ENCODE results near the gene SUPT20HL2. TPM values are rescaled to one million over a fixed set of nuclear protein-coding genes. Genes with fewer than 3 reads are reported as not detected.

Gene SUPT20HL2
- total and polyA plus RNA-seq, 2 donors (not counting 1 experiment from before 2014, with no cell fraction given) = not detected

DNA sequence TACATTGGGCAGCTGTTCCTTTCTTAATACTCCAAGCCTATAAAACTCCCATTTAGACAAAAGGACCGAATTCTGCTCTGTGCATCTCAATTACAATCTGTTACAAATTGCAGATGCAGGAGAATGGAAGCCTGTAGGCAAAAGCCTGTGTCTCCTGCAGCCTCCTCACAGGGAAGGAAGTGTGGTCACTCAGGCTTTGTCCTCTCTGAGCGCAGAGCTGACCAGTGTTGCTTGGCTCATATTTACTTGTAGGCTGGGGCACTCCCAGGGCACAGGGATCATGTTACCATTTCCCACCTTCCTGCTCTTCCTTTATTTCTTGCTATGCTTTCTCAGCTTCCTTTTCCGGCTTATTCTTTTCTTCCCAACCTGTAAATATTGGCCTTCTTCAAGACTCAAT lies 15.7 kb downstream of the SUPT20HL2 start:
- no peak overlapping the region for H3K4me2 ChIP-seq (replicated peaks; ENCODE audit: low read depth, low read length, poor library complexity, severe bottlenecking)
- Mint-ChIP-seq H3K27ac (no peak overlapping the region), H3K4me1 (no peaks in the 10 kb centered on the region), H3K9me3 (ENCODE audit: insufficient read depth) (no peaks in the 10 kb centered on the region), H3K4me3 (no peak overlapping the region), H3K27me3 (peaks cover 3% of the 10 kb centered on the region)
- H3K4me1 ChIP-seq (ENCODE audit: control insufficient read depth in 2 of 2, insufficient read depth in 2 of 2, low read length in 2 of 2) = no peaks in the 10 kb centered on the region
- H3K9ac ChIP-seq (ENCODE audit: low read length) = no peak overlapping the region
- no CpG with 5 or more reads among the region's 3 CpGs for WGBS (ENCODE audit: insufficient coverage)
- H3K36me3 ChIP-seq (replicated peaks in 1 of 2; ENCODE audit: control extremely low read depth in 1 of 2, control insufficient read depth in 1 of 2, extremely low read depth in 1 of 2, insufficient read depth in 2 of 2, low read length in 1 of 2) = no peaks in the 10 kb centered on the region
- H2AFZ ChIP-seq (ENCODE audit: insufficient read depth, low read depth, low read length, poor library complexity, severe bottlenecking) = no peak overlapping the region
- intact Hi-C loops (cut with micrococcal nuclease) = no loop called here
- no peak overlapping the region for H3K27ac ChIP-seq (ENCODE audit: low read length in 2 of 2)
- ChIA-PET CTCF (no interaction called here), POLR2A (no interaction called here)
- no peak for DNase-seq
- H3K27me3 ChIP-seq (replicated peaks in 1 of 4; ENCODE audit: control extremely low read depth in 1 of 4, control insufficient read depth in 3 of 4, insufficient read depth in 4 of 4, low read length in 3 of 4) = peaks cover 0 to 2% (median 0%) of the 10 kb centered on the region in 4 experiments
- no peaks in the 10 kb centered on the region for H4K20me1 ChIP-seq (ENCODE audit: control insufficient read depth, insufficient read depth, low read length, poor library complexity, severe bottlenecking)
- no peaks in the 10 kb centered on the region for H3K9me3 ChIP-seq (ENCODE audit: control extremely low read depth in 1 of 3, control insufficient read depth in 2 of 3, insufficient read depth in 1 of 3, low read length in 2 of 3)
- no peak overlapping the region for H3K4me3 ChIP-seq (ENCODE audit: control extremely low read depth in 1 of 5, extremely low read depth in 1 of 5, insufficient read depth in 1 of 5, low read depth in 2 of 5, low read length in 4 of 5)
- H3K79me2 ChIP-seq (ENCODE audit: control insufficient read depth, insufficient read depth, low read length) = no peaks in the 10 kb centered on the region
- no peak for ATAC-seq (ENCODE audit: low read depth)
- TF ChIP-seq, protein P1, sequence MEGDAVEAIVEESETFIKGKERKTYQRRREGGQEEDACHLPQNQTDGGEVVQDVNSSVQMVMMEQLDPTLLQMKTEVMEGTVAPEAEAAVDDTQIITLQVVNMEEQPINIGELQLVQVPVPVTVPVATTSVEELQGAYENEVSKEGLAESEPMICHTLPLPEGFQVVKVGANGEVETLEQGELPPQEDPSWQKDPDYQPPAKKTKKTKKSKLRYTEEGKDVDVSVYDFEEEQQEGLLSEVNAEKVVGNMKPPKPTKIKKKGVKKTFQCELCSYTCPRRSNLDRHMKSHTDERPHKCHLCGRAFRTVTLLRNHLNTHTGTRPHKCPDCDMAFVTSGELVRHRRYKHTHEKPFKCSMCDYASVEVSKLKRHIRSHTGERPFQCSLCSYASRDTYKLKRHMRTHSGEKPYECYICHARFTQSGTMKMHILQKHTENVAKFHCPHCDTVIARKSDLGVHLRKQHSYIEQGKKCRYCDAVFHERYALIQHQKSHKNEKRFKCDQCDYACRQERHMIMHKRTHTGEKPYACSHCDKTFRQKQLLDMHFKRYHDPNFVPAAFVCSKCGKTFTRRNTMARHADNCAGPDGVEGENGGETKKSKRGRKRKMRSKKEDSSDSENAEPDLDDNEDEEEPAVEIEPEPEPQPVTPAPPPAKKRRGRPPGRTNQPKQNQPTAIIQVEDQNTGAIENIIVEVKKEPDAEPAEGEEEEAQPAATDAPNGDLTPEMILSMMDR (IDR thresholded peaks at IDR 0.05) = no peak
- TF ChIP-seq EZH2 (IDR thresholded peaks at IDR 0.05; ENCODE audit: borderline replicate concordance, insufficient read depth, low read depth, low read length, poor library complexity, severe bottlenecking) = no peak

DNA sequence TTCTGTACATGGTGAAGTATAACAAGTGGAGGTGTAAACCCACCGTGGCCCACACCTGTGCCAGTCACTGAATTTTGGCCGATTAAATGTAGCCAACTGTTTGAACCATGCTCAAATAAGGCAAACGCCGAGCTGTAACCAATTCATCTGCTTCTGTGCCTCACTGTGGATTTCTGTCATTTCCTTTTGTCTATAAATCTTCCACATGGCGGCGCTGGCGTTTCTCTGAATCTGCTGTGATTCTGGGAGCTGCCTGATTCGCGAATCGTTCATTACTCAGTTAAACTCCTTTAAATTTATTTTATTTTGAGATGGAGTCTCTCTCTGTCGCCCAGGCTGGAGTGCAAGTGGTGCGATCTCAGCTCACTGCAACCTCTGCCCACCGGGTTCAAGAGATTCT lies 19.2 kb downstream of the SUPT20HL2 start:
- Histone ChIP-seq H3K9me3 (ENCODE audit: control extremely low read depth in 1 of 3, control insufficient read depth in 2 of 3, insufficient read depth in 1 of 3, low read length in 2 of 3) (no peaks in the 10 kb centered on the region), H3K4me3 (ENCODE audit: control extremely low read depth in 1 of 5, extremely low read depth in 1 of 5, insufficient read depth in 1 of 5, low read depth in 2 of 5, low read length in 4 of 5) (no peak overlapping the region), H3K4me2 (replicated peaks; ENCODE audit: low read depth, low read length, poor library complexity, severe bottlenecking) (no peak overlapping the region), H3K27ac (ENCODE audit: low read length in 2 of 2) (no peak overlapping the region), H3K4me1 (ENCODE audit: control insufficient read depth in 2 of 2, insufficient read depth in 2 of 2, low read length in 2 of 2) (no peaks in the 10 kb centered on the region), H2AFZ (ENCODE audit: insufficient read depth, low read depth, low read length, poor library complexity, severe bottlenecking) (no peak overlapping the region), H4K20me1 (ENCODE audit: control insufficient read depth, insufficient read depth, low read length, poor library complexity, severe bottlenecking) (no peaks in the 10 kb centered on the region), H3K27me3 (replicated peaks in 1 of 4; ENCODE audit: control extremely low read depth in 1 of 4, control insufficient read depth in 3 of 4, insufficient read depth in 4 of 4, low read length in 3 of 4) (no peaks in the 10 kb centered on the region), H3K9ac (ENCODE audit: low read length) (no peak overlapping the region), H3K36me3 (replicated peaks in 1 of 2; ENCODE audit: control extremely low read depth in 1 of 2, control insufficient read depth in 1 of 2, extremely low read depth in 1 of 2, insufficient read depth in 2 of 2, low read length in 1 of 2) (no peaks in the 10 kb centered on the region), H3K79me2 (ENCODE audit: control insufficient read depth, insufficient read depth, low read length) (no peaks in the 10 kb centered on the region)
- intact Hi-C loops (cut with micrococcal nuclease) = no loop called here
- Mint-ChIP-seq H3K4me1 (no peaks in the 10 kb centered on the region), H3K27me3 (peaks cover 3% of the 10 kb centered on the region), H3K27ac (no peak overlapping the region), H3K9me3 (ENCODE audit: insufficient read depth) (no peaks in the 10 kb centered on the region), H3K4me3 (no peak overlapping the region)
- no peak for DNase-seq
- TF ChIP-seq, protein P1 (IDR thresholded peaks at IDR 0.05) = no peak
- no peak for TF ChIP-seq EZH2 (IDR thresholded peaks at IDR 0.05; ENCODE audit: borderline replicate concordance, insufficient read depth, low read depth, low read length, poor library complexity, severe bottlenecking)
- WGBS (ENCODE audit: insufficient coverage) = 59% methylated on average over 3 of the region's 13 CpGs
- CTCF ChIA-PET = no interaction called here
- POLR2A ChIA-PET = no interaction called here
- no peak for ATAC-seq (ENCODE audit: low read depth)
